ENCODE measurements around the gene ATP10B. TPM values are rescaled to one million over a fixed set of nuclear protein-coding genes. Genes with fewer than 3 reads are reported as not detected.

The ATP10B gene
- total RNA-seq, 1 experiment from 2014 or later: 0.11 TPM

DNA sequence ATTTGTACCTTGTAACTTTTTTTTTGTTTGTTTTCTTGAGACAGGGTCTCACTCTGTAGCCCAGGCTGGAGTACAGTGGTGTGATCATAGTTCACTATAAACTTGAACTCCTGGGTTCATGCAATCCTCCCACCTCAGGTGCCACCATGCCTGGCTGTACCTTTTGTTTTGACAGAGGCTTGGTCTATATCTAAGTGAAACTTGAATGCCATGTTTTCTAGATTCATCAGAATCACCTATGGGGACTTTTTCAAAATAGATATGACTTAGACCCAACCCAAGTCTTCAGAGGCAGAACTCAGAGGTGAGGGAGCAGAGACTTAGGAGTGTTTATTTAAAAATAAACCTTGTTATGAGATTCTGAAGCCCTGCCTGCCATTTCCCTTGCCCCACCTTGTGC is 301.9 kb downstream of the ATP10B start:
- CTCF ChIA-PET: interaction anchor here (1.8 kb wide), 1 partner anchor 111 kb away, joined by 6 read pairs; no protein-coding TSS in a partner anchor
- no peak overlapping the region for H3K27ac Mint-ChIP-seq
- POLR2A ChIA-PET: no interaction called here

DNA sequence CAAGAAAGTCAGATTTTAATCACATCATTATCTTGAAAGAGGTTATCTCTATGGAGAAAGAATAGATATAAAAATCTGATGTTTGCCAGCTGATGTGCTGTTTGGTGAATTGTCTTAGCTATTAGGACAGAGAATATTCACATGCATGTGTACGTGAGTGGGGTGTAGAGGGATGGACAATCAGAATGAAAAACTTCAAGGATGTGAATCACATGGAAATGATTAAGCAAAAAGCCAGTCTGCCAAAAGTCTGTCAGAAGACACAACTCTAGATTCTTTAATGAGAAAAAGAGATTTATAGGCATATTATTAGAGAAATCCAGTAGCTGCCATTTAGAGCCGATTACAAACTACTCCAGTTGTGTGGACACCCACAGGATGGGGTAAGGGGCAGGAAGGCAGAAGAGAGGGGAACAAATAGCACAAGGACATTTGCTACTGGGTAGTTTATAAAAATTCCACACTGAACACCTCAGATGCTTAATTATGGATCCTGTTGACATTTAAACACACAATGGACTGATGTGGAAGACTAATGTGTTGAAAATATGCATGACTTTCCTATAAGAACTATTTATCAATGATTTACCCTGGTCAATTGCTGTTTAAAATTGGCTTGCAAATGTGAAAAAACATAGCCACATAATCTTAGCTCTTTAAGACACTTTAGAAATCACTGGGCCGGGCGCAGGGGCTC is 302.9 kb downstream of the ATP10B start:
- CTCF ChIA-PET: interaction anchor here (1.2 kb wide), 1 partner anchor 111 kb away, joined by 3 read pairs; no protein-coding TSS in a partner anchor
- DNase-seq (ENCODE audit: low spot score) (no peak), ATAC-seq (no peak)
- H3K27me3 Mint-ChIP-seq (ENCODE audit: low read depth): no peaks in the 10 kb centered on the region
- H3K36me3 Mint-ChIP-seq: no peaks in the 10 kb centered on the region
- H3K9me3 Mint-ChIP-seq: no peaks in the 10 kb centered on the region
- POLR2A ChIA-PET: no interaction called here
- TF ChIP-seq, protein P1, sequence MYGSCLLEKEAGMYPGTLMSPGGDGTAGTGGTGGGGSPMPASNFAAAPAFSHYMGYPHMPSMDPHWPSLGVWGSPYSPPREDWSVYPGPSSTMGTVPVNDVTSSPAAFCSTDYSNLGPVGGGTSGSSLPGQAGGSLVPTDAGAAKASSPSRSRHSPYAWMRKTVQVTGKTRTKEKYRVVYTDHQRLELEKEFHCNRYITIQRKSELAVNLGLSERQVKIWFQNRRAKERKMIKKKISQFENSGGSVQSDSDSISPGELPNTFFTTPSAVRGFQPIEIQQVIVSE (CRISPR knock-in tag; IDR thresholded peaks at IDR 0.05; ENCODE audit: borderline replicate concordance): no peak
- no peak for TF ChIP-seq NFATC4 (CRISPR knock-in tag; IDR thresholded peaks at IDR 0.05)
- TF ChIP-seq ETV6 (CRISPR knock-in tag; IDR thresholded peaks at IDR 0.05): no peak
- TF ChIP-seq ZNF396 (CRISPR knock-in tag; IDR thresholded peaks at IDR 0.05; ENCODE audit: borderline replicate concordance): no peak
- TF ChIP-seq, protein P2, sequence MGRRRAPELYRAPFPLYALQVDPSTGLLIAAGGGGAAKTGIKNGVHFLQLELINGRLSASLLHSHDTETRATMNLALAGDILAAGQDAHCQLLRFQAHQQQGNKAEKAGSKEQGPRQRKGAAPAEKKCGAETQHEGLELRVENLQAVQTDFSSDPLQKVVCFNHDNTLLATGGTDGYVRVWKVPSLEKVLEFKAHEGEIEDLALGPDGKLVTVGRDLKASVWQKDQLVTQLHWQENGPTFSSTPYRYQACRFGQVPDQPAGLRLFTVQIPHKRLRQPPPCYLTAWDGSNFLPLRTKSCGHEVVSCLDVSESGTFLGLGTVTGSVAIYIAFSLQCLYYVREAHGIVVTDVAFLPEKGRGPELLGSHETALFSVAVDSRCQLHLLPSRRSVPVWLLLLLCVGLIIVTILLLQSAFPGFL (CRISPR knock-in tag; IDR thresholded peaks at IDR 0.05; ENCODE audit: borderline replicate concordance): no peak
- TF ChIP-seq CBFB (CRISPR knock-in tag; IDR thresholded peaks at IDR 0.05; ENCODE audit: low read depth): no peak
- no peak for TF ChIP-seq CREB1 (CRISPR knock-in tag; IDR thresholded peaks at IDR 0.05)
- TF ChIP-seq ESRRA (CRISPR knock-in tag; IDR thresholded peaks at IDR 0.05; ENCODE audit: borderline replicate concordance): no peak
- TF ChIP-seq CREM (CRISPR knock-in tag; IDR thresholded peaks at IDR 0.05): no peak
- no peak for TF ChIP-seq NR1H2 (CRISPR knock-in tag; IDR thresholded peaks at IDR 0.05)
- no peak for TF ChIP-seq TEAD4 (CRISPR knock-in tag; IDR thresholded peaks at IDR 0.05)
- no peak for TF ChIP-seq ZBTB21 (CRISPR knock-in tag; IDR thresholded peaks at IDR 0.05; ENCODE audit: borderline replicate concordance)
- H3K4me1 Mint-ChIP-seq: 0 out of 2 replicates have a peak, but pooled peaks cover 4% of the 10 kb centered on the region
- no peak overlapping the region for H3K4me3 Mint-ChIP-seq
- H3K27ac Mint-ChIP-seq: no peak overlapping the region

More for the DNA sequence above, 301.9 kb downstream of the ATP10B start:
- H3K27me3 Mint-ChIP-seq (ENCODE audit: low read depth): no peaks in the 10 kb centered on the region
- ATAC-seq (no peak), DNase-seq (ENCODE audit: low spot score) (no peak)
- TF ChIP-seq GTF2I (CRISPR knock-in tag; conservative IDR thresholded peaks at IDR 0.05): no peak
- TF ChIP-seq, protein P3, sequence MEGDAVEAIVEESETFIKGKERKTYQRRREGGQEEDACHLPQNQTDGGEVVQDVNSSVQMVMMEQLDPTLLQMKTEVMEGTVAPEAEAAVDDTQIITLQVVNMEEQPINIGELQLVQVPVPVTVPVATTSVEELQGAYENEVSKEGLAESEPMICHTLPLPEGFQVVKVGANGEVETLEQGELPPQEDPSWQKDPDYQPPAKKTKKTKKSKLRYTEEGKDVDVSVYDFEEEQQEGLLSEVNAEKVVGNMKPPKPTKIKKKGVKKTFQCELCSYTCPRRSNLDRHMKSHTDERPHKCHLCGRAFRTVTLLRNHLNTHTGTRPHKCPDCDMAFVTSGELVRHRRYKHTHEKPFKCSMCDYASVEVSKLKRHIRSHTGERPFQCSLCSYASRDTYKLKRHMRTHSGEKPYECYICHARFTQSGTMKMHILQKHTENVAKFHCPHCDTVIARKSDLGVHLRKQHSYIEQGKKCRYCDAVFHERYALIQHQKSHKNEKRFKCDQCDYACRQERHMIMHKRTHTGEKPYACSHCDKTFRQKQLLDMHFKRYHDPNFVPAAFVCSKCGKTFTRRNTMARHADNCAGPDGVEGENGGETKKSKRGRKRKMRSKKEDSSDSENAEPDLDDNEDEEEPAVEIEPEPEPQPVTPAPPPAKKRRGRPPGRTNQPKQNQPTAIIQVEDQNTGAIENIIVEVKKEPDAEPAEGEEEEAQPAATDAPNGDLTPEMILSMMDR (IDR thresholded peaks at IDR 0.05): no peak
- no peak for TF ChIP-seq NFE2L1 (CRISPR knock-in tag; IDR thresholded peaks at IDR 0.05)
- no peak for TF ChIP-seq KAT7 (CRISPR knock-in tag; IDR thresholded peaks at IDR 0.05; ENCODE audit: borderline replicate concordance)
- TF ChIP-seq, protein P4, sequence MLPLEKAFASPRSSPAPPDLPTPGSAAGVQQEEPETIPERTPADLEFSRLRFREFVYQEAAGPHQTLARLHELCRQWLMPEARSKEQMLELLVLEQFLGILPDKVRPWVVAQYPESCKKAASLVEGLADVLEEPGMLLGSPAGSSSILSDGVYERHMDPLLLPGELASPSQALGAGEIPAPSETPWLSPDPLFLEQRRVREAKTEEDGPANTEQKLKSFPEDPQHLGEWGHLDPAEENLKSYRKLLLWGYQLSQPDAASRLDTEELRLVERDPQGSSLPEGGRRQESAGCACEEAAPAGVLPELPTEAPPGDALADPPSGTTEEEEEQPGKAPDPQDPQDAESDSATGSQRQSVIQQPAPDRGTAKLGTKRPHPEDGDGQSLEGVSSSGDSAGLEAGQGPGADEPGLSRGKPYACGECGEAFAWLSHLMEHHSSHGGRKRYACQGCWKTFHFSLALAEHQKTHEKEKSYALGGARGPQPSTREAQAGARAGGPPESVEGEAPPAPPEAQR (CRISPR knock-in tag; IDR thresholded peaks at IDR 0.05): no peak
- H3K4me3 Mint-ChIP-seq: no peak overlapping the region
- no peaks in the 10 kb centered on the region for H3K36me3 Mint-ChIP-seq
- H3K4me1 Mint-ChIP-seq: 0 out of 2 replicates have a peak, but pooled peaks cover 4% of the 10 kb centered on the region
- H3K9me3 Mint-ChIP-seq: no peaks in the 10 kb centered on the region

DNA sequence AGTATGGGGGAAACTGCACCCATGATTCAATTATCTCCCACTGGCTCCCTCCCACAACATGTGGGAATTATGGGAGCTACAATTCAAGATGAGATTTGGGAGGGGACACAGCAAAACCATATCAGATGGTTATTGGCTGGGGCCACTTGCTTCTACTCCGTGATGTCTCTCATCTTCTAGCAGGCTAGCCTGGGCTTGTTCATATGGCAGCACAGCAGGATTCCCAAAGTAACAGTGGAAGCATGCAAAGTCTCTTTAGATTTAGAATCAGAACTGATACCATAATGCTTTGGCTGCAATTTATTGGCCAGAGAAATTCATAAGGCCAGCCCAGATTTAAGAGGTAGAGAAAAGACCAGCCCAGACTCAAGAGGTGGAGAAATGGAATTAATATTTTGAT is 304.1 kb downstream of the ATP10B start:
- no peak for ATAC-seq
- Mint-ChIP-seq H3K9me3 (no peaks in the 10 kb centered on the region), H3K27me3 (ENCODE audit: low read depth) (no peaks in the 10 kb centered on the region), H3K36me3 (no peaks in the 10 kb centered on the region), H3K4me3 (no peak overlapping the region), H3K4me1 (0 out of 2 replicates have a peak, but pooled peaks cover 4% of the 10 kb centered on the region), H3K27ac (no peak overlapping the region)
- no peak for DNase-seq (ENCODE audit: low spot score)
- POLR2A ChIA-PET: no interaction called here
- CTCF ChIA-PET: interaction anchor here (1.6 kb wide), 1 partner anchor 109 kb away, joined by 4 read pairs; no protein-coding TSS in a partner anchor
- TF ChIP-seq RORB (CRISPR knock-in tag; IDR thresholded peaks at IDR 0.05) (no peak), CREB1 (CRISPR knock-in tag; IDR thresholded peaks at IDR 0.05) (no peak), SMAD3 (CRISPR knock-in tag; IDR thresholded peaks at IDR 0.05; ENCODE audit: borderline replicate concordance) (no peak), MYBL2 (CRISPR knock-in tag; IDR thresholded peaks at IDR 0.05) (no peak), RELA (CRISPR knock-in tag; IDR thresholded peaks at IDR 0.05; ENCODE audit: borderline replicate concordance) (no peak)
- TF ChIP-seq, protein P5, sequence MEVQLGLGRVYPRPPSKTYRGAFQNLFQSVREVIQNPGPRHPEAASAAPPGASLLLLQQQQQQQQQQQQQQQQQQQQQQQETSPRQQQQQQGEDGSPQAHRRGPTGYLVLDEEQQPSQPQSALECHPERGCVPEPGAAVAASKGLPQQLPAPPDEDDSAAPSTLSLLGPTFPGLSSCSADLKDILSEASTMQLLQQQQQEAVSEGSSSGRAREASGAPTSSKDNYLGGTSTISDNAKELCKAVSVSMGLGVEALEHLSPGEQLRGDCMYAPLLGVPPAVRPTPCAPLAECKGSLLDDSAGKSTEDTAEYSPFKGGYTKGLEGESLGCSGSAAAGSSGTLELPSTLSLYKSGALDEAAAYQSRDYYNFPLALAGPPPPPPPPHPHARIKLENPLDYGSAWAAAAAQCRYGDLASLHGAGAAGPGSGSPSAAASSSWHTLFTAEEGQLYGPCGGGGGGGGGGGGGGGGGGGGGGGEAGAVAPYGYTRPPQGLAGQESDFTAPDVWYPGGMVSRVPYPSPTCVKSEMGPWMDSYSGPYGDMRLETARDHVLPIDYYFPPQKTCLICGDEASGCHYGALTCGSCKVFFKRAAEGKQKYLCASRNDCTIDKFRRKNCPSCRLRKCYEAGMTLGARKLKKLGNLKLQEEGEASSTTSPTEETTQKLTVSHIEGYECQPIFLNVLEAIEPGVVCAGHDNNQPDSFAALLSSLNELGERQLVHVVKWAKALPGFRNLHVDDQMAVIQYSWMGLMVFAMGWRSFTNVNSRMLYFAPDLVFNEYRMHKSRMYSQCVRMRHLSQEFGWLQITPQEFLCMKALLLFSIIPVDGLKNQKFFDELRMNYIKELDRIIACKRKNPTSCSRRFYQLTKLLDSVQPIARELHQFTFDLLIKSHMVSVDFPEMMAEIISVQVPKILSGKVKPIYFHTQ (CRISPR knock-in tag; IDR thresholded peaks at IDR 0.05): no peak

Measured in WTC11 (cell line).